NCI-H345 treated with DMSO at 0.1 percent for 48 hours (cell line): ENCODE results near the gene FCN3.
"Not testable (repeated sequence)": the region's sequence is repeated elsewhere in the genome, so short reads cannot be mapped to it uniquely, and the experiment has no call there.

Experiments
- DNase-seq: peaks from one replicate; lab custom pipeline; 2025; ENCODE audit not compliant: unreplicated experiment; lab: John Stamatoyannopoulos, UW

The FCN3 gene

DNA sequence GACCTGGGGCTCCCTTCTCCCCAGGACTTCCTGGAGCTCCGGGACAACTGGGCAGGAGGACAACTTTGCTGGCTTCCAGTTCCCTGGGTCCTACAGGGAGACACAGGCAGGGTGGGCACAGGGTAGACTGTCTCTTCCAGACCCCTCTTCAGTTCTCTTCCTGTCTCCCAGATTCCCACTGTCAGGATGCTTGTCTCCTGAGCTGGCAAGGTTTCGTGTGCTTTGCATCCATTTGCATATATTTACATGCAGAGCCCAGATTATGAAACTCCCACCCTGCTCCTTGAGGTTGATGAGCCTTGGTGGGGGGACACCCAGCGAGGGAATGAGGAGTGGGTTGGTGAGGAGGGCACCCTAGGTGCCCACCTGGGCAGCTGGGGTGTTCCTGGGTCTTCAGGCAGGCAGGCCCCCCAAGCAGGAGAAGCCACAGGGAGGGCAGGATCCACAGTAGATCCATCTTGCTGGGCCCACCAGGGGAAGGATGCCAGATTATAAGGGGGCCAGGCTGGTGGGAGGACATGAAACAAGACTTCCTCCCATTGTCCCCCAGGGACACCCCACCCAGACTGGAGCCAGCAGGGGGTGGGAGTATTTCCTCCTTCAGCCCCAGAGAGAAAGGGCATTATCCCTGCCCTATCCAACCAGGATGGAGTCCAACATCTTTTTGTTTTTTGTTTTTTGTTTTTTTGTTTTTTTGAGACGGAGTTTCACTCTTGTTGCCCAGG is at the start of gene FCN3:
FCN3 (minus strand) TSS at position 463 of the 725 bp plus-strand sequence; CDS start at position 457, 6 bp downstream.
- no peak for DNase-seq

DNA sequence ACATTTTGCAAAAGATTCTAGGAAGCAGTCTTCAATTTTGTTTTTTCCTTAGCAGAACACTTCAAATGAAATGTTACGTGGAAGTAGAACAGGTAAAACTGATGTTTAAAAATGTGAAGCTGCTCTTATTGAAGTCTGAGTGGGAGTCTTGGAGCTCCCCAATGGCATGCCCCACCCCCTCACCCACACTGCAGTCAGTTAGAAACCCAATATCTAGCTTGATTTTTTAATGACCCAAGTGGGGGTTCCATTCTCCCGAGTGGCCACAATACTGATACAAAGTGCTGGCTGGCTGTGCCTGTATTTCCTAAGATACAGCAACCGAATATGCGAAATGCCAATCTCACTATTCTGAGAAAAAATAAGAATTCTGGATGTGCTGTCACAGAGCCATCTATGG is 49.1 kb upstream of the FCN3 start:
- no peak for DNase-seq

DNA sequence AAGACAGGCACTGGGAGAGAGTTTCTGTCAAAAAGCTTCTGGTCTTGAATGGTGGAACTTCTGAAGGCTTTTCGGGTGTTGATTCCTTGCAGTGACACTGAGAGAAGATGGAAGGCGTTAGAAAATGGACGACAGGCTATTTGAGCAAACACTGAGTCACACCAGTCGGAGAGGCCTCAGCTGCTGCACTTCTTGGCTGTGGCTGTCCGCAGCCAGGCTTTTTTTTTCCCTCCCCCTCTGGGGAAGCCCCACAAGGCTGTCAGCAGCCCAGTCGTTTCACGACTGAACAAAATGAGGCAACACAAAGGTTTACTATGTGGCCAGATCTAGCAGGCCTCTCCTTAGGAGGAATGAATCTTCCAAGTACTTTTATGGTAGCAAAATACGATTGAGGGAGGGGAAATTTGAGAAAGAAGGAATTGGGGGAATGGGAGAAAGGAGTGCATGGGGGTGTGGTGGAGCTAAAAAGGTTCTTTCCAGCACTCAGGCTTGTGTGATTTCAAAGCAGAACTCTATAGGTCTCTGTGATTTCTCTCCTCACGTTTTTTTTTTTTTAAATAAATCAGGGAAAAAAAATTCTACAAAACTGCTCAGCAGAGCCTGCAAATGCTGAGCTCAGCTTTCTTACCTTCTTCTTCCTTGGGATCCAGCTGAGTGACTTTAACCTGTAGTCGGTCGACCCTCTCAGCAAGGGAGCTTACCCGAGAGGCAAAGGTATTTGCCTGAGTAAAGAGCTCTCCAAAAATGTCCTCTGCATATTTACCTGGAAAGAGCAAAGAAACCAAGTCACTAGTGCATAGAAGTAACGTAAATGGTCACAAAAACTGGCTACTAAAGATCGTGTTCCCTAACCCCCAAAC is 43.9 kb upstream of the FCN3 start:
- no peak for DNase-seq

DNA sequence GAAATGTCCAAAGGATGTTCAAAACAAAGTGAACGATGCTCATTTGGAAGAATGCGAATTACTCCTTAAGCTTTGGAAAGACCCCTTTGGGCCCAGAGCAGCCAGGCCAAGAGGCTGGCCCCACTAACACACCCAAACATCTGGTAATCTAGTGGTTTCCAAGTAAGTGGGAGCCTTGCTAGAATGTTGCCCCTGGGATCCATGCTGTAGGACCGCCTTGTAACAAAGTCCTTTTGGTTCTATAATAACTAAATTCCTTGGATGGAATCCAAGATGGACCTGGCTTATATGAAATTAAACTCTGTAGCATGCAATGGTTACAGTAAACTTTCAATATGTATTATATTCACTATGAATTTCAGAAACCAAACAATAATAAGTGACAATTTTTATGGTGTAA is 43.1 kb upstream of the FCN3 start:
- no peak for DNase-seq

DNA sequence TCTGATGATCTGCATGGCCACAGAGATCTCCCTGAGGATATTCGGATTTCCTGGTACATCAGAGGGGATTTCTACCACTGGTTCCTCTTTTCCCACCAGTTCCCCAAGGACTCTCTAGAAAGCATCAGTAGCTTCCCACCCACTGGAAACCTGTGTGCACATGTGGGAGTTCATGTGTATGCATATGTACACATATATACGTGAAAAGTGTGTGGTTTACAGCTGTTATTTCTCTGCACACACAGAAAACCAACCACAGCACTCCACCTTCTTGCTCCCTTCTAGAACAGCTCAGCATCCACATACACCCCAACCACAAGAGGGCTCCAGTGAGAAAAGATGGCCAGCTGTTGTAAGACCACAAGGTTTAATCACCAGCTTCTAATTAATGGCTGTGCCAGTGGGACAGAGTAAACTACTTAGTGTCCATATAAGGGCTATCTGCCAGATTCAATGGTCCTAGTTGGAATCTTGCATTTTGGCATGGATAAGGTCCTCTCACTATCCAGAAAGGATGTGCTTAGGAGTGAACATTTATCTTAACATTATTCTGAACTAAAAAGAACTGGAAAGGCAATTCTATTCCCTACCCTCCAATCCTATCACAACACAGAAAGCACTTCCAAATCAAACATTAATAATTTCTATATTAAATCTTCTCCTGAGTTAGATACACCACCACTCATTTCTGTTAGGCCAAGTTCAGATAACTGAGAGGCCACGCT is 41.9 kb upstream of the FCN3 start:
- DNase-seq: no peak

DNA sequence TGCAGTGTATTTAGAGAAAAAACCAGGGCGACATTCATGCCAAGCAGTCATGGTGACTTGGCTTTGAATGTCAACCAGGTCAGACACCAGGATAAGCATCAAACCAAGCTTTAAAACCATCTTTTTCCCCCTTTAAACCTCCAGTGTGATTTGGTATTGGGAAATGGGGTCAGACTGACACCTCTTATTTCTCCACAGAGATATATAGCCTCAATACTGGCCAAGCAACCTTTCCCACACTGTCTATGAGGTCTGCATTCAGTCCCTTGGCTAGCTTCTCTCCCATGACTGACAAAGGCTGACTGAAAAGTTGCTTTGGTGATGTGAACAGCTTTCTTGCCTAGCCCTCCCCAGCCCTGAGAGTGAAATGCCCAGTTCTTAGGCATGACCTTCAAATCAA is 39.5 kb upstream of the FCN3 start:
- DNase-seq: no peak

DNA sequence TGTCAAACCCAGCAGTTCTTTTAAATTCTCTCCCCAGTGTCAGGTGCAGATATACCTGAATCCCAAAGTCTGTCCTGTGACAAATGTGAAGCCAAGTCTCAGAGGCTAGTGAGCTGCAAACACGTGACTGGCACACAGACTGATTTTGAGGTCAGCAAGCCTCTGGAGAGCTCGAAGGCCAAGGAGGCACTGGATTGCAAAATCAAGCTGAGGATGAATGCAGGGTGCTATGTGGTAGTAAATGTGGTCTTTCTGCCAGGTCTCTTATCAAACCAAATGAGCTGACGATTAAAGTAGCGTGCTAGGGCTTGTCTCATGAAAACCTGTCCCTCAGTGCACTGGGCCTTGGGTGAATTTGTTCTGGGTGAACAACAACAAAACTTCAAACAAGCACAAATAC is 38.4 kb upstream of the FCN3 start:
- no peak for DNase-seq

DNA sequence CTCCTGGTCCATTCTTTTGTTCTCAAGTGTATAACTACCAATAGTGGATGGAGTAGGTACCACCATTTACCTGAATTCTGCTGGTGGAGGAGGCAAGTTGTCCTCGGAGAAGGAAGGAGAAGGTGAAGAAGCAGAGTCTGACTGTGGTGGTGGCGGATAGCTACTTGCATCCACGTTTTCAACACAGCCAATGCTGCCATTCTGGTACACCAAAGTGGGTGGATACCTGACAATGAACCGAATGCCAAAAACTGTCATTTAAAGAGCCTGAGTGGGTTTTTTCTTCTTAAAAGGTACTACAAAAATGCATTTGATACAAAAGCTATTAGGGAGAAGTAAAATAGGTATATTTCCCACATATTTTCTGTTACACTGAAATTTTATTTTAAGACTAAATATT is 37.9 kb upstream of the FCN3 start:
- no peak for DNase-seq

DNA sequence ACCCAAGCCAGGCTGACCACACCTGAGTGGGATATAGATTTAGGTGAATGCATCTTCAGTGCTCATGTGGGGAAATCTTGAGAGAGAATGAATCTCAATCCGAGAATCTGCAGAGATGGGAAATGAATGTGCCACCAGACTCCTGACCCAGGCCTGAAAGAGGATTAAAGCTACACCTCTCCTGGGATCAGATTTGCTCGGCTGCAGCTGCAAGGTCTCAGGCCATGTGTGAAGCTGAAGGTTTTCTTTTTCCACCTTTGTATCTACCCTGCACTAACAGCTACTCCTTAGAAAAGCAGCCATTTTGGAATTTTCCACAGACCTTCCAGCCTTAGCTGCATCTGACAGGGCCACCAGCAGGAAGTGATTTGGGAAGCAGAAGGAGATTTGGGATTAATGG is 36.1 kb upstream of the FCN3 start:
- no peak for DNase-seq

DNA sequence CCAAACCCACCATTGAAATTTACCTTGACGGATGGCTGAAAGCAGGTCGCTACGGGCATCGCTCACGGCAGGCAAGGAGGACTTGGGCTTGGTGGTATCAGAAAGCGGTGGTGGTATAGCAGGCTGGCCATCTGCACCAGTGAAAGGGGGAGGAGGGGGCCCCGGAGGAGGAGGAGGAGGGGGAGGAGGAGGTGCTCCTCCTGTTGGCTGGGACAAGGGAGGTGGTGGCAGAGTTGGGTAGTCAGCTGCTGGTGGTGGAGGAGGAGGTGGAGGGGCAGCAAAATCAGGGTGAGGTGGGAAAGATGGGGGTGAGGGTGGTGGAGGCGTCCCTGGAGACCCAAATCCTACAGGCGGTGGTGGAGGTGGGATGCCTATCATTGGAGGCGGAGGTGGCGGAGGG is 35.0 kb upstream of the FCN3 start:
- DNase-seq: no peak

DNA sequence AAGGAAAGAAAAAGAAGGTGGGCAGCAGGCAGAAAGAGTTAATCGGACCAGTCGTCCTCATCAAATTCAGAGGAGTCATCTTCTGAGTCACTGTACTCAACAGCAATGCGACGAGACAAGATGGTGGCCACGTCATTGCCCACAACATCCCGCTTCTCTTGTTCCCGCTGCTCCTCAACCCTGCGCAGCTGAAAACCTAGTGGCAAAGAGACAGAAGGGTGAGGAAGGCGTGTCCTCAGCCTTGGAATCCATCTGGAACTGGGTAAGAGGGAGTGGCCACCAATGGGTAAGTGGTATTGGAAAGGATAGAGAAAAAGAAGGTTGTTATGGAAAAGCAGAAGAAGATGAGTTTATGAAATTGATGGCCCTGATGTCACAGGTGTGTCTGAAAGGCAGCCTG is 33.5 kb upstream of the FCN3 start:
- no peak for DNase-seq

DNA sequence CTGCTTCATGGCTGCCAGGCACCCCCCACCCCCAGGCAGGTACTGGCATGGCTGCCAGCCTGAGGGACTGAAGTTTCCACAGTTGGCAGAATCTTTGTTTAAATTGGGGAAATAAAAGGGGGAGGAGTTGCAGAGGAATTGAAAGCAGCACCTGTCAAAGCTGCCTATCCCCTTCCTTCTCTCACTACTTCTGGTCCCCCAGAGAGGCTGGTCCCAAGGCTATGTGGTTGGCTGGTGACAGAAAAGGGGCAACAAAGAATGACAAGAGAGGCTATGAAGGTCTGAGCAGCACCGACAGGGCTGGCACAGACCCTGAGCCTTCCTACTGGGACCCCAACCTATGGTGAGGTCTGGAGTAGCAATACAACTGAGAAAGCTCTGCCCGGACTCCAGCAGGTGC is 32.2 kb upstream of the FCN3 start:
- DNase-seq: not testable (repeated sequence)

DNA sequence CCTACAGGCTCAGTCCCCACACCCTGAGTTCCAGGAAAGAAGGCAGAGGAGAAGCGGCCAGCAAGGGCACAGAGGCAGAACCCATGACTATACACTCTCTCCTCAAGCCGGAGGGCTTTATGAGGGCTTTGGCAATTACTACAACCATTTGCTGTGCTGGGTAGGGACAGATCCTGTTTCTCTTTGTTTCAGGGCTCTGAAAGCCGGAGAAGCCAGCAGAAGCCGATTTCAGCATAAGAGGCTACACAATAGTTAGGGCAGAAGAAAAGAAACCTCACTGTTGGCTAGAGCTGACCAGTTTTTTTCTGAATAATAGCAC is 31.7 kb upstream of the FCN3 start:
- no peak for DNase-seq

DNA sequence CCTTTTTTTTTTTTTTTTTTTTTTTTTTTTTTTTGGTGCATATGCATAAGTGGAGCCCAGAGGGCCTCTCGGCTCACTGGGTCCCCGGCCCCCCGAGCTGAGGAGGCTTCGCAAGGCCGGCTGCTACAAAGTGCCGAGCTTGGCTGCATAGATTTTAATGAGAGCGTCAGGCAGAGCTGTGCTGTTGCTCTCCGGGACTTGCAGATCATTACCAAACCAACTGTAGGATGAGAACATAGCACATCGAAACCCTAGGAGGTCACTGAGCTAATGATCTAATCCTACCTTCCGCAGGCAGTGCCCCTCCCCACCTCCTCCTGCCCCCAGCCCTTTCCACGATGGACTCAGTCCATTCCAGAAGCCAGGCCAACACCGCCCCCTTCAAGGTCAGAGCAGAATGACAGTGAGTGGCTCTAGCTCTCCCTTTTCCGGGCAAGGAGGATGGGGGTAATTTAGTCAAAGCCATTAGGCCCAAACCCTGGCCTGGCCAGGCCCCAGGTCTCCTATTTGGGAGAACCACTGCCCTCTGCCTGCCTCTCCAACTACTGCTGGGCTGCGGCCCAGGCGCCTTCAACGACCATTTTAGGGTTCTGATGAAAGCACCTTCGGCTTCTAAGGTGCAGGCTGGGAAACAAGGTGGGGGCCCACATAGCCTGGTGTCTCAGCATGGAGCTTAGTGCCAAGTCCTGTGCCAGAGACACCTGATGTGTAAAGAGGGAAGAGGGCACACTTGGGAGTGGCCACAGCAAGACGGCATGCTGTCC is 31.2 kb upstream of the FCN3 start:
- DNase-seq: not testable (repeated sequence)

DNA sequence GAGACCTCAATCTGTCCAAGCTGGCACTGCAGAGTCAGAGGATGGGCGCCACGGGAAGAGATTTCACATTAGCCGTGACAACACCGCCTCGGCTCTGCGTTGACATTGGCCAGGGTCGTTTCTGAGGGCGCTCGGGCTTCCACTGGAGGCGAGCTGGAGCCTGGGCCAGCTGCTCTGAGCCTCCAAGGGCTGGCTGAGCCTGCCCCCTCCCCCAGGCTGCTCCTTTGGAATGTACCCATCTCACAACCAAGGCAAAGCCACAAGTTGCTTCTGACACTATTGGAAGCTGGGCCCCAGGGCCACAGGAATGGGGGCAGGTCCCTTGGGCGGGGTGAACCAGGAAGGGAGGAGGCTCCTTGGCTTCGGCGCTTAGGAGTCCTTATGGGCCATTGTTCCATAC is 30.4 kb upstream of the FCN3 start:
- no peak for DNase-seq

DNA sequence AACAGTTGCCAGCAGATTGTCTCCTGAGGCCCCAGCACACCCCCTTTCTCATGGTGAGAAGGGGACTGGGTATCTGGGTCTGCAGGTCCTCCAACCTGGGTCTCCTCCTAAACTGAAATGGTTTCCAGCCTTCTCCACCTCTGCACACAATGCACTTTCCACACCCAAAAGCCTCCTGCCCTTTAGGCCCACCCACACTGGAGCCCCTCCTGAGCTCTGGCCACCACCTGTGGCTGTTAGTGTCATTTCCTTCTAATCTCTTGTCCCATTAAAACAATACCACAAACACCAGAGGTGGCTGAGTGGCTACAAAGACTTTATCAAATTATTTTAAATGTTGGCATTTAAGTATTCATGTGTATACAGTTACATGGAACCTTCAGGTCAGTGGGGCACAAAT is 29.3 kb upstream of the FCN3 start:
- DNase-seq: no peak

DNA sequence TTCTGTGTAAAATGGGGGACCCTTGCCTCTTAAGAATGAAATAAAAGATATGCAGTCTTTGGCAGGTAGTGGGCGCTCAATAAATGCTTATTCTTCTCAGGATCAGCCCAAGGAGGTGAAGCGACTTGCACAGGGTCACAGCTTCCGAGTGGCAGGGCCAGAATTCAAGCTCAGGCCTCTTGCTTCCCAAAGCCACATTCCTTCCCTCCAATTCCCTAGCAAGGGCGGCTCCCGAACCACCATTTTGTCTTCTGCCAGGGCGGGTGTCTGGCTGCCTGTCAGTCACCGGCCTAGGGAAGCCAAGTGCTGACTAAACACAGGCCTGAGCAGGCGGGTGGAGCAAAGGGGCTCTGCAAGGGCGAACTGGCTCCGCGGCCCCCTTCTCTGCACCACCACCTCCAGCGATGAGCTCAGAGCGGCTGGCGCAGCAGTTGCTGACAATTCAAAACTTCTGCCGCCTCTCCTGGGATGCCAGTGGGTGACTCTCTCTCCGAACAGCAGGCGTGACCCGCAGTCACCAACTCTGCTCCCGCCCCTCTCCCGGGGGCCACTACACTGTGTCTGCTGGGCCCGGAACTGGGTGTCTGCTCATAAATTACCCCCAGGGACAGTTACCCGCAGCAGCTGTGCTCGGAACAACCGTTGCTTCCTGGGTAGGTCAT is 28.6 kb upstream of the FCN3 start:
- DNase-seq: no peak

DNA sequence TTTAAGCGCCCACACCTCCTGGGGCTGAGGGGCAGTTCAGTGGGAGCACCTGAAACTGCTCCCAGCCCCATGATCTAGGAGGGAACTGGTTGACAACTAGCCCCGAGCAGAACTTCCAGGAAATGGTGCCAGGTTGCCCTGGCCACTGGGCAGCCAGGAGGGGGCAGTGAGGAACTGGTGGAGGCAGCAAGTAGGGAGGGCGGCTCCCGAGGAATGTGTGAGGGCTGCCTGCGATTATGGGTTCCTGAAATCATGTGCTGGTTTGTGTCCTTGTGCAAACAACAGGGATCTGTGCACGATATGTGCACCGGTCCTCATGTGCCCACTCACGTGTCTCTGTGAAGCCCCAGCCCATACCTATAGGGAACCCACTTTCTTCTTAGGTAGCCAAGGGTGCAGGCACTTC is 27.7 kb upstream of the FCN3 start:
- no peak for DNase-seq

DNA sequence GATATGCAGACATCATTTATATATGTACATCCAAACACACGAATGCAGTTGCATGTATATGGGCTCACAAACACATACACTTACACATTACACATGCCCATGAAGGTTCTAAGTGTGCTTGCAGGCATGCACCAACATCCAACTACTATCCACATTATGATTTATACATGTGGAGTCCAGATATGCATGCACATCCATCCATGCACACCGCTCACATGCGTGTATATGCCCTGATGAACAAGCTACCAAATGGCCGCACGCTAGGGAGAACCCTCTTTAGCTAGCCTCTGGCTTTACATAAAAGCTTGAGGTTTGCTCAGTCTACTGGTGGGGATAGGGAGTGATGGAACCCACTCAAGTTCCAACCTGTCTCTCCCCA is 26.3 kb upstream of the FCN3 start:
- no peak for DNase-seq

DNA sequence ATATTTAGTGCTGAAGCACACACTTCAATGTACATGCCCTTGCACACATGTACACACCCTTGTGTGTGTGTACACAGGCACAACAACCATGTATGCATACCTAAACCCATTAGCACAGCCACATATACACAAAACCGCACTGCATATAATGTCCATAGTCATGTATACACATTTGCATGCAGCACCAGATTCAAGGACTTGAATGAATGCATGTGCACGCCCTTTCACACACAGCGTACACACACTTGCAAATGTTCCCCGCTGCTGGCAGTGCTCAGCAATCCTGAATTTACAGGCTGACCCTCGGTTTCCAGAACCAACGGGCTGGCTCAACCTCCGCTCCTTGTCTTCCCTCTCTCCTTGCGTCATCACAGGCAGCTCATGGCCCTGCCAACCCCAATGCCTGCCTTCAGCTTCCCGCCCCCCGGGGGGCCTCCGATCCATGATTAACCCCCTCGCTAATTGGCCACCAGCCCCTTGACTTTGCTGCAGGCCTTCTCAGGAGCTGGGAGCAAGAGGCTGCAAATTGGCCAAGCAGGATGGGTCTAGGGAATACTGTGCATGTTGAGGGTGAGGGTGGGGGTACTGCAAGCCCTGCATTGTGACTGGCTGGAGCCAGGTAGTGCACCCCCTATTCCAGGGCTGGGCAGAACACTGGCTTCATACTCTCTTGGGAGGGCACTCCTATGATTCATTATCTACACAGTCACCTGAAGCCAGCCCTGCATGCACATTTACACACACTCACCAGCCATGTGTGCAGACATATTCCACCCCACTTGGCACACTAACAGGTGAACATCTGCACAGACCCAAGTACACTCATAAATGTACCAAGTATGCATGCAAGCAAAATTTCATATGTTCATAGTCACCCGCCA is 25.7 kb upstream of the FCN3 start:
- DNase-seq: no peak
